K562 (cell line): Measurements from ENCODE around the gene SEC14L1.

ENCODE experiments used
- FOXK2 ChIP-seq, 2 experiments: fragments of 450-650 bp; IDR thresholded peaks in 1 of 2; conservative IDR thresholded peaks in 1 of 2; 2 replicates each; pipeline ENCODE4 v1.6.1; 2016; ENCODE audit warnings: low read depth in 2 of 2, mild to moderate bottlenecking in 1 of 2
- GABPA ChIP-seq: fragments of 200-800 bp; sonication (Bioruptor generic); conservative IDR thresholded peaks from 2 replicates; pipeline ENCODE4 v1.6.1; 2016; ENCODE audit warnings: low read depth, missing genetic modification characterization, missing compliant biosample characterization
- GABPB1 ChIP-seq: sonication (generic); formaldehyde crosslinking; IDR thresholded peaks from 2 replicates; pipeline ENCODE4 v1.8.0; 2022; ENCODE audit warnings: mild to moderate bottlenecking, missing genetic modification reagents
- HNRNPL ChIP-seq: fragments of 200-400 bp; formaldehyde crosslinking; IDR thresholded peaks from 2 replicates; pipeline ENCODE4 v1.6.1; 2017; ENCODE audit warnings: low read depth, mild to moderate bottlenecking, low read length
- RFX5 ChIP-seq: IDR thresholded peaks from 2 replicates; pipeline ENCODE4 v1.6.1; 2011; ENCODE audit warnings: low read depth, mild to moderate bottlenecking, improper control_type of control experiment, low read length
- SMARCA5 ChIP-seq: fragments of 450-650 bp; IDR thresholded peaks from 2 replicates; pipeline ENCODE4 v1.6.1; 2016
- SP1 ChIP-seq: sonication (generic); formaldehyde crosslinking; IDR thresholded peaks from 2 replicates; pipeline ENCODE4 v1.8.1; 2022; ENCODE audit warnings: mild to moderate bottlenecking, missing genetic modification reagents
- TAF1 ChIP-seq: IDR thresholded peaks from 2 replicates; pipeline ENCODE4 v1.6.1; 2011; ENCODE audit warnings: mild to moderate bottlenecking, low read length, moderate library complexity; ENCODE audit not compliant: insufficient read depth, control insufficient read depth, severe bottlenecking; ENCODE audit errors: extremely low read depth
- ZNF583 ChIP-seq: fragments of 250-450 bp; sonication (Bioruptor Pico); IDR thresholded peaks from 2 replicates; pipeline ENCODE4 v1.4.0; 2020
- TF ChIP-seq, protein P1 (sequence below): sonication (generic); formaldehyde crosslinking; IDR thresholded peaks from 2 replicates; pipeline ENCODE4 v1.9.0; 2022; ENCODE audit warnings: mild to moderate bottlenecking, missing genetic modification reagents
- TF ChIP-seq, protein P2 (sequence below), 3 experiments: IDR thresholded peaks in 2 of 3; conservative IDR thresholded peaks in 1 of 3; 2 replicates each; pipeline ENCODE4 v1.5.1; 2011 to 2012; ENCODE audit warnings: low read length in 3 of 3, mild to moderate bottlenecking in 3 of 3, control low read depth in 2 of 3, improper control_type of control experiment in 1 of 3, inconsistent platforms in 1 of 3, low read depth in 1 of 3, mixed read lengths in 1 of 3, moderate library complexity in 1 of 3; ENCODE audit not compliant: insufficient read depth in 2 of 3
- TF ChIP-seq, protein P3 (sequence below): sonication (generic); formaldehyde crosslinking; IDR thresholded peaks from 2 replicates; pipeline ENCODE4 v1.8.0; 2022; ENCODE audit warnings: mild to moderate bottlenecking, missing genetic modification reagents
- TF ChIP-seq, protein P4 (sequence below): fragments of 450-650 bp; formaldehyde crosslinking; IDR thresholded peaks from 2 replicates; pipeline ENCODE4 v1.4.0; 2022; ENCODE audit warnings: missing genetic modification characterization

DNA sequence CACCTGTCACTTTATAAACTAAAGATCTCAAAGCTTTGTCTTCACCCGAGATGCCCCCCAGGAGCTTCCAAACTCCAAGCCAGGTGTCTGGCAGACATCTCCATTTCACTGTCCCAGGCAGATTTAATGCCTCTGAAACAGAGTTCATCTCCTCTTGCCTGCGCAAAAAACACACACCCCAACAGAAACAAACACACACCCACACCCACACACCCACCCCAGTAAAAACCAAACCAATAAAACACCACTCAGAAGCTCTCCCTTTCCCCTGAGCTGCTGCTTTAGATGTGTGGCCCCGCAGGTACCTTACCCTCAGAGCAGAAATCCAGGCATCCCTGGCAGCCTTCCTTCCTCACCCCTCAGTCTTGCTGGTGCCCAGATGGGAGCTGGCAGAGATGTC, 14.4 kb downstream of the SEC14L1 start:
- TF ChIP-seq RFX5, result no peak
- no peak for TF ChIP-seq GABPA (tag)
- no peak for TF ChIP-seq TAF1
- TF ChIP-seq HNRNPL, result no peak
- TF ChIP-seq, protein P1, sequence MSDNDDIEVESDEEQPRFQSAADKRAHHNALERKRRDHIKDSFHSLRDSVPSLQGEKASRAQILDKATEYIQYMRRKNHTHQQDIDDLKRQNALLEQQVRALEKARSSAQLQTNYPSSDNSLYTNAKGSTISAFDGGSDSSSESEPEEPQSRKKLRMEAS (CRISPR knock-in tag), result no peak
- TF ChIP-seq, protein P2, sequence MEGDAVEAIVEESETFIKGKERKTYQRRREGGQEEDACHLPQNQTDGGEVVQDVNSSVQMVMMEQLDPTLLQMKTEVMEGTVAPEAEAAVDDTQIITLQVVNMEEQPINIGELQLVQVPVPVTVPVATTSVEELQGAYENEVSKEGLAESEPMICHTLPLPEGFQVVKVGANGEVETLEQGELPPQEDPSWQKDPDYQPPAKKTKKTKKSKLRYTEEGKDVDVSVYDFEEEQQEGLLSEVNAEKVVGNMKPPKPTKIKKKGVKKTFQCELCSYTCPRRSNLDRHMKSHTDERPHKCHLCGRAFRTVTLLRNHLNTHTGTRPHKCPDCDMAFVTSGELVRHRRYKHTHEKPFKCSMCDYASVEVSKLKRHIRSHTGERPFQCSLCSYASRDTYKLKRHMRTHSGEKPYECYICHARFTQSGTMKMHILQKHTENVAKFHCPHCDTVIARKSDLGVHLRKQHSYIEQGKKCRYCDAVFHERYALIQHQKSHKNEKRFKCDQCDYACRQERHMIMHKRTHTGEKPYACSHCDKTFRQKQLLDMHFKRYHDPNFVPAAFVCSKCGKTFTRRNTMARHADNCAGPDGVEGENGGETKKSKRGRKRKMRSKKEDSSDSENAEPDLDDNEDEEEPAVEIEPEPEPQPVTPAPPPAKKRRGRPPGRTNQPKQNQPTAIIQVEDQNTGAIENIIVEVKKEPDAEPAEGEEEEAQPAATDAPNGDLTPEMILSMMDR (IDR thresholded peaks at IDR 0.05 in 2 of 3, conservative IDR thresholded peaks at IDR 0.05 in 1 of 3; ENCODE audit: insufficient read depth in 2 of 3, low read depth in 1 of 3, low read length in 3 of 3), result no peak
- TF ChIP-seq, protein P3, sequence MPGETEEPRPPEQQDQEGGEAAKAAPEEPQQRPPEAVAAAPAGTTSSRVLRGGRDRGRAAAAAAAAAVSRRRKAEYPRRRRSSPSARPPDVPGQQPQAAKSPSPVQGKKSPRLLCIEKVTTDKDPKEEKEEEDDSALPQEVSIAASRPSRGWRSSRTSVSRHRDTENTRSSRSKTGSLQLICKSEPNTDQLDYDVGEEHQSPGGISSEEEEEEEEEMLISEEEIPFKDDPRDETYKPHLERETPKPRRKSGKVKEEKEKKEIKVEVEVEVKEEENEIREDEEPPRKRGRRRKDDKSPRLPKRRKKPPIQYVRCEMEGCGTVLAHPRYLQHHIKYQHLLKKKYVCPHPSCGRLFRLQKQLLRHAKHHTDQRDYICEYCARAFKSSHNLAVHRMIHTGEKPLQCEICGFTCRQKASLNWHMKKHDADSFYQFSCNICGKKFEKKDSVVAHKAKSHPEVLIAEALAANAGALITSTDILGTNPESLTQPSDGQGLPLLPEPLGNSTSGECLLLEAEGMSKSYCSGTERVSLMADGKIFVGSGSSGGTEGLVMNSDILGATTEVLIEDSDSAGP (CRISPR knock-in tag), result no peak
- TF ChIP-seq, protein P4, sequence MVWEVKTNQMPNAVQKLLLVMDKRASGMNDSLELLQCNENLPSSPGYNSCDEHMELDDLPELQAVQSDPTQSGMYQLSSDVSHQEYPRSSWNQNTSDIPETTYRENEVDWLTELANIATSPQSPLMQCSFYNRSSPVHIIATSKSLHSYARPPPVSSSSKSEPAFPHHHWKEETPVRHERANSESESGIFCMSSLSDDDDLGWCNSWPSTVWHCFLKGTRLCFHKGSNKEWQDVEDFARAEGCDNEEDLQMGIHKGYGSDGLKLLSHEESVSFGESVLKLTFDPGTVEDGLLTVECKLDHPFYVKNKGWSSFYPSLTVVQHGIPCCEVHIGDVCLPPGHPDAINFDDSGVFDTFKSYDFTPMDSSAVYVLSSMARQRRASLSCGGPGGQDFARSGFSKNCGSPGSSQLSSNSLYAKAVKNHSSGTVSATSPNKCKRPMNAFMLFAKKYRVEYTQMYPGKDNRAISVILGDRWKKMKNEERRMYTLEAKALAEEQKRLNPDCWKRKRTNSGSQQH, result no peak
- TF ChIP-seq SP1, result no peak
- no peak for TF ChIP-seq GABPB1 (CRISPR knock-in tag)
- no peak for TF ChIP-seq FOXK2 (conservative IDR thresholded peaks at IDR 0.05 in 1 of 2, IDR thresholded peaks at IDR 0.05 in 1 of 2; ENCODE audit: low read depth in 2 of 2)
- no peak for TF ChIP-seq SMARCA5
- TF ChIP-seq ZNF583 (CRISPR knock-in tag), result no peak
